ENCODE results near the gene FRRS1.

DNA sequence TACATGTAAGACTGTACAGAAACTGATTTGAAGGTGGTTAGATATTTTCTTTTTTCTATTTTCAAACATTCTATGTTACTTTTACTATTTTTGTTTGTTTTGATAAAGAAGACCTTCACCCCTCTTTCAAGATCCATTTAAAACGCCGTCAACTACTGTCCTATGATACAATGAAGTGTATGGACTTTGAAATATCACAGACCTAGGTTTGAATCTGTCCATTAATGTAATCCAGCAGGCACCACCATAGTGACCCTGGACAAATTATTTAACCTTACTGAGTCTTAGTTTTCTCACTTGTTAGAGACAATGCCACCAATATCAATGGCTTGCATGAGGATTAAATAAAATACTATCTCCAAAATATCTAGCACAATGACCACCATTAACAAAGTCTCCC, 2.0 kb downstream of the FRRS1 start:
- TF ChIP-seq CTCF (IDR thresholded peaks at IDR 0.05), result no peak
- no peak for TF ChIP-seq POLR2A (IDR thresholded peaks at IDR 0.05)

Measured in adrenal gland (tissue), 5 donors.